ENCODE data around the gene DHX8.
A peak's percentile ranks its signal among the peaks of the same experiment; 100 is the strongest.

Gene DHX8

DNA sequence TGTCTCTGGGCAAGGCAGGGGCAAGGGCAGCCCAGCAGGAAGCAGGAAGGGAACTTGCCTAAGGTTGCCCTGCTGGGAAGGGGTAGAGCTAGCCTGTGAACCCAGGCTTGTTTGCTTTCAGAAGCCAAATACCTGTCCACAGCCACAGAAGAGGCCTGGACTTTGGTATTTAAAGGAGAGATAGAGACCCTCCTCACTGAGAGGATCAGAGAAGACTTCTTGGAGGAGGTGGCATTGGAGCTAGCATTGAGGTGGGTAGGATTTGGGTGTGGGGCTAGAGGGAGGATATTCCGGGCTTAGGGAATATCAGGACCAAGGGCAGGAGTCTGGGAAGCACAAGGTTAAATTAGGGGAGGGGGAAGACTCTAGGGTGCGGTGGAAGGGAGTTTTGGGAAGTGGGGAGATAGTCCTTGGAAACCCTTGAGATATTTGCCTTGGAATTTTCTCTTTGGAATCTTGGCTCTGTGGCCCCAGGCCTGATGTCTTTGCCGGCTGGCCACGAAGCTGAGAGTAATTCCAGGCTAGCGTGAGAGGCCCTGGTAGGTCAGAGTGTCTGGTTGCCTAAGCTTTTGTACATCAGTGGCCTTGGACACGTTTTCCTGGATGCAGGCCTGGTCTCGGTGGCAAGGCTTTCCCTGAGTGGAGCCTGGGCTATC, 75.5 kb downstream of the DHX8 start:
- no peak overlapping the region for H3K9ac ChIP-seq (ENCODE audit: low read depth, low read length, poor library complexity, severe bottlenecking)
- H3K79me2 ChIP-seq (ENCODE audit: insufficient read depth, low read length): no peaks in the 10 kb centered on the region
- H3K27me3 ChIP-seq (ENCODE audit: insufficient read depth, low read length, poor library complexity, severe bottlenecking): no peaks in the 10 kb centered on the region
- no peaks in the 10 kb centered on the region for H4K20me1 ChIP-seq (ENCODE audit: insufficient read depth, low read length, poor library complexity, severe bottlenecking)
- H2AFZ ChIP-seq (ENCODE audit: low read length): no peak overlapping the region
- H3F3A ChIP-seq (ENCODE audit: low read depth): no peaks in the 10 kb centered on the region
- no peak overlapping the region for H3K4me3 ChIP-seq (ENCODE audit: low read length, poor library complexity, severe bottlenecking)
- TF ChIP-seq, protein P1, sequence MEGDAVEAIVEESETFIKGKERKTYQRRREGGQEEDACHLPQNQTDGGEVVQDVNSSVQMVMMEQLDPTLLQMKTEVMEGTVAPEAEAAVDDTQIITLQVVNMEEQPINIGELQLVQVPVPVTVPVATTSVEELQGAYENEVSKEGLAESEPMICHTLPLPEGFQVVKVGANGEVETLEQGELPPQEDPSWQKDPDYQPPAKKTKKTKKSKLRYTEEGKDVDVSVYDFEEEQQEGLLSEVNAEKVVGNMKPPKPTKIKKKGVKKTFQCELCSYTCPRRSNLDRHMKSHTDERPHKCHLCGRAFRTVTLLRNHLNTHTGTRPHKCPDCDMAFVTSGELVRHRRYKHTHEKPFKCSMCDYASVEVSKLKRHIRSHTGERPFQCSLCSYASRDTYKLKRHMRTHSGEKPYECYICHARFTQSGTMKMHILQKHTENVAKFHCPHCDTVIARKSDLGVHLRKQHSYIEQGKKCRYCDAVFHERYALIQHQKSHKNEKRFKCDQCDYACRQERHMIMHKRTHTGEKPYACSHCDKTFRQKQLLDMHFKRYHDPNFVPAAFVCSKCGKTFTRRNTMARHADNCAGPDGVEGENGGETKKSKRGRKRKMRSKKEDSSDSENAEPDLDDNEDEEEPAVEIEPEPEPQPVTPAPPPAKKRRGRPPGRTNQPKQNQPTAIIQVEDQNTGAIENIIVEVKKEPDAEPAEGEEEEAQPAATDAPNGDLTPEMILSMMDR (conservative IDR thresholded peaks at IDR 0.05; ENCODE audit: low read length): no peak
- TF ChIP-seq EZH2phosphoT487 (IDR thresholded peaks at IDR 0.05; ENCODE audit: borderline replicate concordance): no peak
- H3K36me3 ChIP-seq (ENCODE audit: insufficient read depth, low read length): no peaks in the 10 kb centered on the region
- H3K4me1 ChIP-seq (ENCODE audit: insufficient read depth, low read length, poor library complexity, severe bottlenecking): peaks cover 21% of the 10 kb centered on the region
- H3K9me3 ChIP-seq (ENCODE audit: insufficient read depth, low read depth, low read length): no peaks in the 10 kb centered on the region
- H3K9me2 ChIP-seq (replicated peaks; ENCODE audit: low read depth, low read length): no peaks in the 10 kb centered on the region
- no peak overlapping the region for H3K4me2 ChIP-seq (ENCODE audit: low read depth, low read length, poor library complexity, severe bottlenecking)

DNA sequence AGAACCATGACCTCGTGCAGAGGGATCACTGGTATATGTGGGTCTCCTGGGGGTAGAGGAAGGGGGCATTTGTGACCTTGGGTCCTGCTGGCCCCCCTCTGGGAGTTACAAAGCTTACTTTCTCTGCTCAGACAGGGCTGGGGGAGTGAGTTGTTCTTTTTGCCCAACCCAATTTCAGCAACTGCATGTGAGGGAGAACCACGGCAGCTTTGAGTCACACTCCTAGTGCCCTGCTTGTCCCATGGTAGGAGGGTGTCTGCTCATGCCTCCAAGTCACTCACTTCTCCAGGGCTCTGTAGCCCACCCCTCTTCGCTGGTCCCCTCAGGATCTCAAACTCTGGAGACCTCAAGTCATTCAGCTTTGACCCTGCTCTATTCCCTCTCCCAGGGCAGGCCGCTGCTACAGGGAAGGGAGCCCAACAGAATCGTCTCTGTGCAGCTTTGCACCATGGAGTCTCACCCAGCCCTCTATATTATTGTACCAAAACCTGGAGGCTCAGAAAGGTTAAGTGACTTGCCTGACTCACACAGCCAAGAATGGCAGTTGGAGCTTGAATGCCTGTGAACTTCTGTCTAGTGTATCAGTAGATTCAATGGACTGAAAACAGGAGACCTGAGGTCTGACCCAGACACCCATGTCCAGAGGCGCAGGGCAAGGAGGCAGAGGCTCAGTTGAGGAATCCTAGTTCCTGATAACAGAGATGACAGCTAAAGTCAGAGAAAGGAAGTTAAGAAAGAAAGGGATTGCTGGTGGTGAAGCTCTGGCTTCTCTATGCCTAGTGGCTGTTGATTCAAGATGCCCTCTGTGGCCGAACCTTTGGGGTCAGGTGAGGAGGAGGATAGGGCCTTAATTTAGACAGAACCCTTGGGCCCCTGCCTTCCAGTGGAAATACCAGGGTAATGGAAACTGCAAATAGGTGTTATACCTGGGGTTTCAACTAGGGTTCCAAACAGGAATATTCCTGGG, 77.0 kb downstream of the DHX8 start:
- no peaks in the 10 kb centered on the region for H3K27me3 ChIP-seq (ENCODE audit: insufficient read depth, low read length, poor library complexity, severe bottlenecking)
- no peak overlapping the region for H3K9ac ChIP-seq (ENCODE audit: low read depth, low read length, poor library complexity, severe bottlenecking)
- no peak overlapping the region for H3K4me3 ChIP-seq (ENCODE audit: low read length, poor library complexity, severe bottlenecking)
- peaks cover 21% of the 10 kb centered on the region for H3K4me1 ChIP-seq (ENCODE audit: insufficient read depth, low read length, poor library complexity, severe bottlenecking)
- TF ChIP-seq EZH2phosphoT487 (IDR thresholded peaks at IDR 0.05; ENCODE audit: borderline replicate concordance): no peak
- TF ChIP-seq, protein P1 (conservative IDR thresholded peaks at IDR 0.05; ENCODE audit: low read length): no peak
- no peaks in the 10 kb centered on the region for H3K9me2 ChIP-seq (replicated peaks; ENCODE audit: low read depth, low read length)
- H3F3A ChIP-seq (ENCODE audit: low read depth): no peaks in the 10 kb centered on the region
- no peaks in the 10 kb centered on the region for H3K36me3 ChIP-seq (ENCODE audit: insufficient read depth, low read length)
- no peak overlapping the region for H2AFZ ChIP-seq (ENCODE audit: low read length)
- no peak overlapping the region for H3K4me2 ChIP-seq (ENCODE audit: low read depth, low read length, poor library complexity, severe bottlenecking)
- H3K79me2 ChIP-seq (ENCODE audit: insufficient read depth, low read length): no peaks in the 10 kb centered on the region
- H4K20me1 ChIP-seq (ENCODE audit: insufficient read depth, low read length, poor library complexity, severe bottlenecking): no peaks in the 10 kb centered on the region
- no peaks in the 10 kb centered on the region for H3K9me3 ChIP-seq (ENCODE audit: insufficient read depth, low read depth, low read length)

DNA sequence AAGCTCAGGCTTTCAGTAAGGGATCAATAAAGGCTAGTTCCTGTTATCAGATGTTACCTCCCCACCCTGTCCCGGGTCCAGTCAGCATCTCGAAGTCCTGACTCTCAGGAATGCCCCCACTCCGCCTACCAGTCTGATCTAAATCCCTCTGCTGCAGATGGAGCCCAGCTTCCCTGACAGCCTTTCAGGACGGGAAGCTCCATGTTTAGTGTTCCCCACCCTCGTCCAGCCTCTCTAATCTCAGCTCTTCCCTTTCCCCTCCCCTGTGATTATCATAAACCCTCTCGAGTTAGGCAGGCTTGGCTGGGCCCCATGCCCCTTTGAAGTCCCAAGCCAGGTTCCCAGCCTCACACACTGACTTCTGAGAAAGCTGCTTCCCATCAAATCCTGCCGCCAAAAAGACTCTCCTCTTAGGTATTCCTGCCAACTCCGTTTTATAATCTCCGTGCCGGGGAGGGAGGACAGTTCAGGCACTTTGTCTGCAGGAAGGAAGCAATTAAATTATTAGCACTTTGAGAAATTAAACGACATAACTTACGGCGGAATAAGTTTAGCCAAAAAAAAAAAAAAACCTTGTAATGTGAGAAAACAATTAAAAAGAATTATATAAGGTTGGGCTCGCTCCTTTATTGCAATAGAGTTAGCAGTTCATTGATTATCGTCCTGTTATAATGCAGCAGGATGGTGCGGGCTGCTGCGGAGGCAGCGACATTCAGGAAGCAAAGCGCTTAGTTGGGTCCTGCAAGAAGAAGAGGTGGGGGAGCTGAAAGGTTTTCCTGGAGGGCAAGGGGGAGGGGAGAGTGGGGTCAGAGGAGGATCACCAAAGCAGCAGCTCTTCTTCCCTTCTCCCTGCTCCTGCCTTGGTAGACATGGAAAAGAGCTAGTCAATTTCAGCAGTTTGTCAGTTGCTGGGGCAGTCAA, 79.2 kb downstream of the DHX8 start:
- Histone ChIP-seq H3K79me2 (ENCODE audit: insufficient read depth, low read length) (no peaks in the 10 kb centered on the region), H2AFZ (ENCODE audit: low read length) (peak overlapping the region; percentile 42; the same call in 1 of the 2 replicates), H3K9ac (ENCODE audit: low read depth, low read length, poor library complexity, severe bottlenecking) (peak overlapping the region; percentile 12), H3K4me1 (ENCODE audit: insufficient read depth, low read length, poor library complexity, severe bottlenecking) (peaks cover 15% of the 10 kb centered on the region), H4K20me1 (ENCODE audit: insufficient read depth, low read length, poor library complexity, severe bottlenecking) (no peaks in the 10 kb centered on the region), H3K9me2 (replicated peaks; ENCODE audit: low read depth, low read length) (no peaks in the 10 kb centered on the region), H3K9me3 (ENCODE audit: insufficient read depth, low read depth, low read length) (no peaks in the 10 kb centered on the region), H3F3A (ENCODE audit: low read depth) (no peaks in the 10 kb centered on the region), H3K36me3 (ENCODE audit: insufficient read depth, low read length) (no peaks in the 10 kb centered on the region), H3K27me3 (ENCODE audit: insufficient read depth, low read length, poor library complexity, severe bottlenecking) (no peaks in the 10 kb centered on the region), H3K4me2 (ENCODE audit: low read depth, low read length, poor library complexity, severe bottlenecking) (peak overlapping the region; percentile 80), H3K4me3 (ENCODE audit: low read length, poor library complexity, severe bottlenecking) (peak overlapping the region; percentile 45)
- TF ChIP-seq EZH2phosphoT487 (IDR thresholded peaks at IDR 0.05; ENCODE audit: borderline replicate concordance): no peak
- TF ChIP-seq, protein P1 (conservative IDR thresholded peaks at IDR 0.05; ENCODE audit: low read length): no peak

Measured in Loucy (cell line).